Cerebellar cortex (tissue), 1 donor: Measurements from ENCODE around the gene JARID2.

Experiments used
- DNase-seq: peaks from one replicate; pipeline ENCODE4 v3.0.0-alpha.2; 2015; ENCODE audit warnings: low spot score

Gene JARID2

GRCh38 chr6:15246666-15247499 is 1.0 kb downstream of the JARID2 start:
- peak; percentile 37 for DNase-seq

DNA sequence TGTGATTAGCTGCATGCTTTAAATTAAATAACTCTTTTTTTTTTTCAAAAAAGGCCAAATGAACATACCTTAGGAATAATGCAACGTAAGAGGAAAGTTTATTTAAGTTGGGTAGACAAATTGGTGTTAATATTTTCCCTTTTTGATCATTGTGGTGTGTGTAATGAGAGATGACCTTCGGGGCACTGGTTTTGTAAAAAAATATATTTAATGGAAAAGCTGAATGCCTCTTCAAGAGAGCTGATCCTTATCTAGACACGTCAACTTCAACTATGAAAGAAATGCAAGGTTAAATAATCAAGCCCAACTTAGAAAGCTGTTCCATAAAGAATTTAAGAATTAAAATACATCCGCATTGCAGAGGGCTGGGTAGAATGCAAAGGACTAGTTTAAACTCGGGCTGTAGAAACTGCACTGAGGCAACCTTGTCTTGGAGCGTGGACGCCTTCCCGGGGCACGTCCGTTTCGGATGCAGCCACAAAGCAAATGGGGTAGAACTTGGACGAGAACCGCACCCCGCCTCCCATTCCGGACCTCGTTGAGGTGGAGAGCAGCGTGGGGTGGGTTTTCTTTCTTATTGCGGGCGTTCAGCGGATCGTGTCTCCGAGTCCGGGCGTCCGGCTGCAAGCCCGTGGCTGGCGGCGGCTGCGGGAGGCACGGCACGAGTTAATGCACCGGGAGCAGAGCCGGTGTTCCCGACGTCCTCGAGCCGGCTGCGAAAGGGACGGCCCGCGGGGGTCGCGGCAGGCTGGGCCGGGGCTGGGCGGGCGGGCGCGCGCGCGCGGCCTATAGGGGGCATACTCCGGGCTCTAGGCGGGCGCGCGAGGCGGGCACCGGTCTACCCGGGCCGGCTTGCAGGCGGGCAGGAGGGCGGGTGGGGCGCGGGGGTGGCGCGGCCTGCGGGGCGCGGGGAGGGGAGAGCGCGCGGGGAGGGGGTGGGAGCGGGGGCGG is 1.9 kb downstream of the JARID2 start:
- DNase-seq = peak; percentile 61

- peak; percentile 92 for DNase-seq
Observed at GRCh38 chr6:15248451-15249370, 2.8 kb downstream of the JARID2 start.

DNA sequence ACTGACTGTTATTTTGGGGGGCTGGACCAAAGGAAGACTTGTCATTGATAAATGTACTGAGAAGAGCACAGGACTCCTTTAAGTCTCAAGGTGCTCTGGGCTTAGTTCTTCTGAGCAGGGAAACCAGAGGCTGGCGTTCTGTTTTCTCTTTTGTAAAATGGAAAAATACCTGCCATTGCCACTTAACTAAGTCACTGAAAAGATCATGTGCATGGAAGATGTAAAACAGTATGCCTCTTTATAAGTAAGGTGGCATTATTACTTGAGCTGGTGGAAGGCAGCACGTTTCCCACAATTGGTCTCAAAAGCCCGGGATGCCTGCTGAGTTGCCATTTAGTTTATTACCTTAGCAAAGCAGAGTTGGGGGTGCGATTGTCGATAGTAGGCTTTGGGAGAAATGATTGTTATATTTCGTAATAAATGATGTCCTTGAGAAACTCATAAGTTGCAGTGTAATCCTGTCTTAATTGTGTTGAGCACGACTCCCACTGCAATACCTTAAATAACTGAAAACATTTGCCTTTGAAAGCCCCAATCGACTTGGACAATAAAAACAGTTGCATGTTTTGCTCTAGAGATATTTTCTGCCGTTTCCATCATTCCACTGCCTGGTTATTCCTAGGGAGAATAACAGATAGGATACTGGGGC is 3.6 kb downstream of the JARID2 start:
- peak; percentile 63 for DNase-seq

DNA sequence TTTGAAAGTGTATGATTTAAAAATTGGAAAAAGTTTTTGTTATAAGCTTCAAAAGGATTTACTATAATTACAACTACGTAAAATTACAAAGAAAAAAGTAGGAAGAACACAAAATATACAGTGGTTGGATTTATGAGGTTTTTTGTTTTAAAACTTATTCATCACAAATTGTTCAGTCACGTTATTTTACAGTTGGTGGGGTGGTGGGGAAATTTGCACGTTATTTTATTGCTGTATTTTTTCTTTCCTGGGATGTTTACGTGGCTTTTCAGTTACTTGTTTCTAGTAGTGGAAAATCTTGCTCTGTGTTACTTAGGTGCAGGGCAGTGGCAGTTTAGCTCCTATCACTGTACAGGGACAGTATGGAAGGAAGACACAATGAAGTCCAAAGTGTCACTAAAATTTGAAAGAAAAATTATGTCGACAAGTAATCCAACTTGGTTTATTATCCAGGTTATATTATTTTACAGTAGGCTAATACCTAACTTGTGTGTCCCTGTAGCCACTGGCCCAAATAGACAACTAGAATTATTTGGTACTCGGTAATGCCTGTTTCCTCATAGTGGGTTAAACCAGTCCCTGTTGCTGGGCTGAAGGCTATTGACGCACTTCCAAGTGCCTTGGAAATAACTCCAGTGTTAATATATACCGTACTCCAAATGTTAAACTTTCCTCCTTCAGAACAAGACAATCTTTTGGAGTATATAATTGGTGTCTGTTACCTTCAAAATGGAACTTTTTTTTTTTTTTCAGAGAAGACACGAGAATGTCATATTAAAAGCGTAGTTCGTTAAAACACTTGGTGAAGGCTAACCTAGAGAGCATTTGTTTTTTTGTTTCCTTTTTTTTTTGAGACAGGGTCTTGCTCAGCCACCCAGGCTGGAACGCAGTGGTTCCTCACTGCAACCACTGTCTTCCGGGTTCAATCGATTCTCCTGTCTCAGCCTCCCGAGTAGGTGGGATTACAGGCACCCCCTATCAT is 4.6 kb downstream of the JARID2 start:
- peak; percentile 47 for DNase-seq

DNA sequence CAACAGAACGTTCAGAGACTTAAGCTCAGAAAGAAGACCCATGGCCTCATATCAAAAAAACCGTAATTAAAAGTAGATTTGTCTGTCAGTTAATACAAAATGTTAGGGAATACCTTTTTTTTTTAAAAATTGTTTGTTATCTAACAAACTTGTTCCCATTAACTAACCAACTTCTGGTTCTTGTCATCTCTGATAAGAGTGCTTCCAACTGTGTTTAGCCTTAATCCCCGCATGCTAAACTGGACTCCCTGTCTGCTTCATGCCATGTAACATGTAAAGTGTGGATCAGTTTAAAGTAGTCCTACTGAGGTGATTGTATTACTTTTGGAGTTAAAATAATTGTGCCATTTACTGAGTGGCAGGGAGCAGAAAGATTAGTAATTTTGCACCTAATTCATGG is 6.3 kb downstream of the JARID2 start:
- no peak for DNase-seq

DNA sequence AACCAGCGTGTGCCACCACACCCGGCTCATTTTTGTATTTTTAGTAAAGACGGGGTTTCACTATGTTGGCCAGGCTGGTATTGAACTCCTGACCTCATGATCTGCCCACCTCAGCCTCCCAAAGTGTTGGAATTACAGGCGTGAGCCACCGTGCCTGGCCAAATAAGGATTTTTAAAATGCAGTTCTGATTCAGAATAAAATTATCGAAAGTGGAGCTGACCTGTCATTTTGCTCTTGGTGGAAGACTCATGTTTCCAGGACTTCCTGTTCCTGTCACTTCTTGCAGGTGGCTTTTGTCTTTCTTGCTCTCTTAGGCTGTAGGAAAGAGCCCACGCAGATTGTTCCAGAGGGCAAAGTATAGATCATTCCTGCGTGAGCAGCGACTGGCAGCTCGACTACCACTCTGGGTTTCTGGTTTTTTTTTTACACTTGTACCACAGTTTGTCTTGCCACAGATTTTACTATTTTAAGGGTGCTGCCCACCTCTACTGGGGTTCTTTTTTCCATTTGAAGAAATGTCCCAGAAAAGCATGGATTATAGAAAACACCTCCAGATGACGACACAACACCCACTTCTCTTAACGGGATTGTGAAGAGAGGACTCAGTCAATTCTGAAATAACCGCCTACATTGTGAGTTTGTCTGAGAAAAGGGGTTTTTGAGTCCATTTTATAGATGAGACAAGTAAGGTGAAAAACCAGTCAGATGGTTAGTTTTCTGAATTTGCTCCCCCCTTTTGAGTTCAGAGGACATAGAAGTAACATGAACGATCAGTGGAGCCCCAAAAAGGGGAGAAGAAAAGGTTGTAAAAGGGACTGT is 7.5 kb downstream of the JARID2 start:
- no peak for DNase-seq

DNA sequence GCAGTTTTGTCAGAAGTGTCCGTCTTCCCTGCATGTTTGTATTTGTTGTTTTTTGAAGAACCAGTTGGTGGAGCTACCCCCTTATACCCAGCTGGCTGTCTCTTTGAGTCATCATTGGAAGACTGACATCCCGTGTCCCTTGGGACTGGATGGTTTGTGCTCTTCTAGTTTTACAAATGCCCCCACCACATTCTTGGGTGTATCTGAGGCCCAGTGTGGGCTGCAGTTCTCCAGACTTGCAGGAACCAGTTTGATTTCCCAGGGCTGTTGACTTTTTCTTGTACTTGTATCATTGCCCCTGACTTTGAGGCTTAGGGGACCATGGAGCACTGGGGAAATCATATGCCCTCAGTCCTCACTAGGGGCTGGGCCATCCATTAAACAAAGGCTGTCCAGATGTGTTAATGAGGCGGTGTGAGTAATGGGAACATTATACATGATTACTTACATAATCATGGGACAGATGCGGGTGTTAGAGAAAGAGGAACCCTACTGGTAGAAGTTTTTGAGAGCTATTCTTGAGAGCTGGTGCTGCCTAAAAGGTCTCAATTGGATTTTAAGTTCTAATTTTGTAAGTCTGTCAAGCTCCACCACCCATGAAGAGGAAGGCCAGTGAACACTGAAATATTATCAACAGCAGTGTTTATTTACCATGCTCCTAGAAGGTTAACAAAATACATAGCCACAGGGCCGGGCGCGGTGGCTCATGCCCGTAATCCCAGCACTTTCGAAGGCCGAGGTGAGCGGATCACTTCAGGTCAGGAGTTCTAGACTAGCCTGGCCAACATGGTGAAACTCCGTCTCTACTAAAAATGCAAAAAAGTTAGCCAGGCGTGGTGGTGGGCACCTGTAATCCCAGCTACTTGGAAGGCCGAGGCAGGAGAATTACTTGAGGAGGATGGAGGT is 8.5 kb downstream of the JARID2 start:
- peak; percentile 54 for DNase-seq

DNA sequence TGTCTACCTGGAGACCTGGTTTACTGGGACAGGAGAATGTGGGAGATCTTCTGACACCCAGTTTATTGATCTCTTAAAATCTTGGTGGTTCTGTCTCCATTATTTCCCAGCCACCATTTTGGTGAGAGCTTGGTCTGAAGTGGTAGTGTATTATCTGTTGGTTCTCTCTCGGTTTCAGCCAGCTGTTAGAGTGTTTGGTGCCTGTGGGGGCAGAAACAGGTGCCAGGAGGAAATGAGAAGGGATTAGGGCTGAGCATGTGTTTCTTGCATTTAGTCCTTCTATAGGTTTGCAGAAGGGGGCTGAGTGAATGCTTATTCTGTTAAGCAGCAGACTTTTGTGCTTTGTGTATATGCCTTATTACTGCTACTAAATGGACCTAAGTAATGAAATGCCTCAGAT is 9.6 kb downstream of the JARID2 start:
- DNase-seq = no peak

DNA sequence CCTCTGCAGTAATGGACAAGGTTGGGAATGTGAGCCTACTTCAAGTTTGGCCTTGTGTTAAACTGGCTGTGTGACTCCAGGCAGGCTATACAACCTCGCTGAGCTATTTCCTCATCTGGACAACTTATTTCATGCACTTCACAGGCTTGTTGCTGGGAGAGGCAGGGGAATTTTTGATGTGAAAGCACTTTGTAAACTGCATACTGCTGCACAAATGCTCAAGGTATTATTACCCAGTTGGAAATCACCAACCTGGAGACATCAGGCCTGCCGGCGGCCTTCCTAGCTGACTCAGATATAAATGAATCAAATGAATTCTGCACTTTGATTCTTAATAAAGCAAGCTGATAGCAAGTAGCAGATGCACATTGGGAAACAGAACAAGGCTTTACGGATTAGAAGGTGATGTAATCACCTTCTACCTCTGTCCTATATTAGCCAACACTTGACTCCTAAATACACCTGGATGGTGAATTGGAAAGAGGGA is 10.1 kb downstream of the JARID2 start:
- peak; percentile 44 for DNase-seq

DNA sequence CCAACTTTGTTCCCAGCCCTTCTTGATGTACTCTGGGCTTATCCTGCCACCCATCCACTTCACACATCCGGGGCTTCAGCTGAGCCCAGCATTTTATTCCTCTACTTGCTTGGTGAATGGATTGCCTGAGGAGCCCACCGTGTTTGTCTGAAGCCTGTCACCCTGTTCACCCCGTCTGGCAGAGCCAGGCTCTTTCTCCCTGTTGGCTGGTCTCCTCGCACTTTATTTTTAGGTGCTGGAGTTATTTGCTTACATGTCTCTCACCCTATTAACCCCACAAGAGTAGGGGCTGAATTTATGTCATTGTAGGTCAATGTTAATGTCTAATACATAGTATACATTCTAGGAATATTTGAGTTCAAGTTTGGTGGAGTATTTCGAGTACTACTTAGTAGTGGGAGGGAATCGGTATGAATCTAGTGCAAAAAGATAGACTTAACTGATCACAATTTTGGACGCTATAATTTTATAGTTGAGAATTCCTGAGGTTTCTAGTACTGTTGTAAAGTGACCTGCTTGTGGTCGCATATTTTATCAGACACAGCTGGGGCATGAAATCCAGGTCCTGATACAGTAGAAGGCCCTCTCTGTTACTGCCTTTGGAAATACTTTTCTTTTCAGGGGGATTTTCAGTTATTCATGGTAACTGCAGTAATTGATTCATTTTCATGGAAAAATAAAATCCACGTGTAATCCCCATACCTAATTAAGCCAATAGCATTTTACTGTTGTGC is 10.8 kb downstream of the JARID2 start:
- DNase-seq = no peak

DNA sequence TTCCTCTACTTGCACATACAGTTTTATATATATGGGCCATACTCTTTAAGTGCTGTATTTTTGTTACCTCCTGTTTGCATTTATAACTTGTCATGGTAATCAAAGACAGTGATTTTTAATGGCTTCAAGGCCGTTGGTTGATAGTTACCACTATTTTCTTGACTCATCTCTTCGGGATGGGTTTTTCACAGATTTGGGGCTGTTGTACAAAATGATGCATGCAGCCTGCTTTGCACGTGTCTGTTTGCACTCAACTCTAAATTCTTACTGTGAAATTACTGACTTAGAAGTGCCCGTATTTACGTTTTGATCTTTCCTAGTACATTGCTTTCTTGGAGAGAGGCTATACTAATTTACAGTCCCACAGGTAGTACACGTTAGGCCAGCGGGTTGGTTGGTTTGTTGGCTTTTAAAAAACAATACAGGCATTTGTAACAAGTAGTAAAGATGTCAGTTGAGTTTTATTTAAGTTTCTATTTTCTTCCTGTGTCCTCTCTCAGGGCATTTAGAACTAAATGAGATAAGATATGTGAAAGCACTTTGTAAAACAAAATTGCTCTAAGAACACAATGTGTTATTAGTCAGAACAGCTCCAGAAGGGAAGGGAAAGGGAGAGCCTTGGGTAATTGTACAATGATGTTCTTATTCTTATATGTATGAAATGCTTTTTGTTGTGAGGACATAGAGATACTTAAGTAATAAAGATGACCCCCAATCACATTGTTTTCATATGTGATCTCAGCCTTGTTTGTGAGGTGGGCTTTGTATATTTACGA is 11.7 kb downstream of the JARID2 start:
- no peak for DNase-seq

- DNase-seq = no peak
Observed at GRCh38 chr6:15259766-15260098, 13.9 kb downstream of the JARID2 start.

DNA sequence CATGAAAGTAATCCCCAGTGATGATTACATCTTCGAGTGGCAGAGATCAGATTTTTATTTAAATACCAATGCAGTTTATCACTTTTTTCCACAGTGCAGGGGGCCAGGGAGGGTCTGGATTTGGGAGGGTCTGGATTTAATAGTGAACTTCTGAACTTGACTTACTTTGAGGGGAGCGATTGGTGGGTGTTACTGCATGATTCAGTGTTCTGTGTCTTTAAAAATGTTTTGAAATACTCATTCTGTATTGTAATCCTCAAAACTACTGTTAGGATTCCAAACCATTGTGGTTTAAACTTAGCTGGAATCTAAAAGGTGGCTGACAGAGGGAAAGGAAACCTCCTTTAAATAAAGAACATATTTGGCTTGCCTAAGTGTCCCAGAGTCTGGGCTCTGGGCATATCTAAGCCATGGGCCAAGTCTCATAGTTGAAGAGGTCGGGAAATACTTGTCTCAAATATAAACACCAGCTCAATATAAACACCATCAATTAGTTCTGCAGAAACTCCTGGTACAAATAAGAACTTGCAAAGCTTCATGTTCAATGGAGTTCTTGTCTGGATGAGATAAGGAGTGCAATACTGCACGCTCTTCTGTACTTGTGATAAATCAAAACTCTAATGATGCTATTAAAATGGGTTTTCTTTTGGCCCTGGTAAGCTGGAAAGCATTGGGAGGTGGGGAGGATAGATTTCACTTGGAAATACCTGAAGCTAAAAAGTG is 14.4 kb downstream of the JARID2 start:
- DNase-seq = peak; percentile 14

GRCh38 chr6:15263780-15264374 is 18.0 kb downstream of the JARID2 start:
- DNase-seq = no peak

- no peak for DNase-seq
Observed at GRCh38 chr6:15264412-15264811, 18.5 kb downstream of the JARID2 start.
